GM21786 (cell line): ENCODE measurements around the gene STMN1.

Source experiments
- ATAC-seq: cut with Tn5 transposase; IDR thresholded peaks from one replicate; pipeline ENCODE4 v1.9.1; 2021; ENCODE audit not compliant: unreplicated experiment

STMN1 gene

GRCh38 chr1:25896266-25896665 lies 10.0 kb downstream of the STMN1 start:
- no peak for ATAC-seq

GRCh38 chr1:25895365-25895990 lies 10.7 kb downstream of the STMN1 start:
- ATAC-seq: peak; percentile 72

GRCh38 chr1:25893116-25893515 lies 13.1 kb downstream of the STMN1 start:
- no peak for ATAC-seq

- no peak for ATAC-seq
These were observed 14.6 kb downstream of the STMN1 start for GRCh38 chr1:25891606-25892005.

GRCh38 chr1:25890239-25891034 lies 15.8 kb downstream of the STMN1 start:
- no peak for ATAC-seq

GRCh38 chr1:25889470-25889869 lies 16.7 kb downstream of the STMN1 start:
- ATAC-seq: no peak

GRCh38 chr1:25888426-25888987 lies 17.7 kb downstream of the STMN1 start:
- no peak for ATAC-seq

GRCh38 chr1:25885602-25886001 lies 20.6 kb downstream of the STMN1 start:
- ATAC-seq: no peak

- no peak for ATAC-seq
These were observed 25.0 kb downstream of the STMN1 start for GRCh38 chr1:25881266-25881665.

- ATAC-seq: no peak
These were observed 25.7 kb downstream of the STMN1 start for GRCh38 chr1:25880518-25880917.

- no peak for ATAC-seq
These were observed 26.5 kb downstream of the STMN1 start for GRCh38 chr1:25879675-25880074.

- ATAC-seq: no peak
These were observed 27.5 kb downstream of the STMN1 start for GRCh38 chr1:25878690-25879089.

- no peak for ATAC-seq
These were observed 29.1 kb downstream of the STMN1 start for GRCh38 chr1:25877155-25877554.

- ATAC-seq: no peak
These were observed 29.5 kb downstream of the STMN1 start for GRCh38 chr1:25876693-25877077.

- ATAC-seq: peak; percentile 11
These were observed 30.1 kb downstream of the STMN1 start for GRCh38 chr1:25875856-25876692.

- ATAC-seq: peak; percentile 48
These were observed 30.9 kb downstream of the STMN1 start, which contains the start of gene PAQR7 for GRCh38 chr1:25875154-25875855. Gene PAQR7, minus strand, starts transcription at chr1:25875708. Its CDS starts 11,869 bp downstream, at chr1:25863839.

- no peak for ATAC-seq
These were observed 31.5 kb downstream of the STMN1 start for GRCh38 chr1:25874635-25875153.

GRCh38 chr1:25874209-25874608 lies 32.0 kb downstream of the STMN1 start:
- no peak for ATAC-seq

- no peak for ATAC-seq
These were observed 33.1 kb downstream of the STMN1 start for GRCh38 chr1:25873120-25873519.

- ATAC-seq: no peak
These were observed 33.5 kb downstream of the STMN1 start for GRCh38 chr1:25872713-25873112.
